ENCODE results near the gene AFF1.
A peak's percentile ranks its signal among the peaks of the same experiment; 100 is the strongest.

AFF1 gene

DNA sequence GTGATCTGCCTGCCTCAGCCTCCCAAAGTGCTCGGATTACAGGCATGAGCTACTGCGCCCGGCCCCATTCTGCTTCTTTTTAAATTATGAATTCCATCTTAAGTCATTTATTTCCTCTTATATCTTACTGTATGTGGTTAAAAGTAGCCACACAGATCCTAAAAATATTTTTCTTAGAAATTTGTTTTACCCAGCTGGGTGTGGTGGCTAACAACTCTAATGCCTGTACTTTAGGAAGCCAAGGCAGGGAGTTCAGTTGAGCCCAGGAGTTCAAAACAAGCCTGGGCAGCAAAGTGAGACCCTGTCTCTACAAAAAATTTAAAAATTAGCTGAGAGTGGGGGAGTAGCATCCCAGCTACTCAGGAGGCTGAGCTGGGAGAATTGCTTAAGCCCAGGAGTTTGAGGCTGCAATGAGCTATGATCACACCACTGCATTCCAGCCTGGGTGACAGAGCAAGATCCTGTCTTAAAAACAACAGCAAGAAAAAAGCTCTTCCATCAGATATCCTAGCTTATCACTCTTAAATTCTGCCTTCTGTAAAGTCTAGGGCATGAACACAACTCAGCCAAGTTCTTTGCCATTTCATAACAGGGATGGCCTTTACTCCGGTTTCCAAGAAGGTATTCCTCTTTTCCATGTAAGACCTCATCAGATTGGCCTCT, 15.1 kb upstream of the AFF1 start:
- no peak for DNase-seq (ENCODE audit: low read depth)

DNA sequence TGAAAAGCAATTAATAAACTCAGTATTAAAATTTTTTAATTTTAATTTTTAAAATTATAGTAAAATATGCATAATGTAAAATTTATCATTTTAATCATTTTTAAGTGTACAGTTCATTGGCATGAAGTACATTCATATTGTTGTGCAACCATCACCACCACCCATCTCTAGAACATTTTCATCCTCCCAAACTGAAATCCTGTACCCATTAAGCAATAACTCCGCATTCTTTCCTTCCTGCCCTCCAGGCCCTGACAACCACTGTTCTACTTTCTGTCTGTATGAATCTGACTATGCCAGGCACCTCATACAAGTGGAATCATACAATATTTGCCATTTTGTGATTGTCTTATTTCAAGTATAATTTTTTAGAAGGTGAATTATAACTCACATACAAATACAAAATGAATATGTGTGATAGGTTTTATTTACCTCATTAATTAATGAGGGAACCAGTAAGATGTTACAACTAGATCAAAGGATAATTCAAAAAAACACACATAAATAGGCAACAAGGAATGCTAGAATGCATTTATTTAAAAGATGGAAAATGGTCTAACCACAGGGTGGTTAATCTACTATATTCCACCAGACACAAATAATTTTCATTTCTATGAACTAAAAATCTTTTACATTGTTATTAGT, 13.1 kb upstream of the AFF1 start:
- DNase-seq (ENCODE audit: low read depth), result no peak

DNA sequence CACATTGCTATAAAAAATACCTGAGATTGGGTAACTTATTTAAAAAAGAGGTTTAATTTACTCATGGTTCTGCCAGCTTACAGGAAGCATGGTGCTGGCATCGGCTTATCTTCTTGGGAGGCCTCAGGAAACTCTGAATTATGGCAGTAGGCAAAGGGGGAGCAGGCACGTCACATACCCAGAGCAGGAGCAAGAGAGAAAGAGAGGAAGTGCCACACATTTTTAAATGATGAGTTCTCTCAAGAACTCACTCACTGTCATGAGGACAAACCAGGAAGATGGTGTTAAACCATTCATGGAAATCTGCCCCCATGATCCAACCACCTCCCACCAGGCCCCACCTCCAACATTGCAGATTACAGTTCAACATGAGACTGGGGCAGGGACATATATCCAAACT, 10.0 kb upstream of the AFF1 start:
- DNase-seq (ENCODE audit: low read depth), result no peak

DNA sequence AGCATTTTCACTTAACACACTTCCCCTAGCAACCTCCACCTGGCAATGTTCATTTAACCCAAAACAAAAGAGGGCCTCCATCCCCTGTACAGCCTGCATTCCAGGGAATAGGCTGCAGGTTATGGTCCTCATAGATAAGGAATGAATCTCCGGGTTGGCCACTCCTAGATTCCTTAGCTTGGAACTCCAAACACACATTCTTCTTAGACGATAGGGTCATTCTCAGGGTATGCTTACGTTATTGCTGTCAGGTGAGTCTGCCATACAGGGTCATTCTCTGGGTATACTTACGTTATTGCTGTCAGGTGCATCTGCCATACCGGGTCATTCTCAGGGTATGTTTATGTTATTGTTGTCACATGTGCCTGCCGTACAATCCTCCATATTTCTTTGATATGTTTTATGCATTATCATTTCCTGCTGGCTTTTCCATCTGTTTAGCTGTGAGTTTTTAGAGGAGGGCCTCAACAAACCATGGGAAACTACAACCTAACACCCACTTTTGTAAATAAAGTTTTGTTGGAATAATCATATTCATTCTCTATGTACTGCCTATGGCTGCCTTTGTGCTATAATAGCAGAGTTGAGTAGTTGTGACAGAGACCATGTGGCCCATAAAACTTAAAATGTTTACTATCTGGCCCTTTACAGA, 8.2 kb upstream of the AFF1 start:
- DNase-seq (ENCODE audit: low read depth), result no peak

DNA sequence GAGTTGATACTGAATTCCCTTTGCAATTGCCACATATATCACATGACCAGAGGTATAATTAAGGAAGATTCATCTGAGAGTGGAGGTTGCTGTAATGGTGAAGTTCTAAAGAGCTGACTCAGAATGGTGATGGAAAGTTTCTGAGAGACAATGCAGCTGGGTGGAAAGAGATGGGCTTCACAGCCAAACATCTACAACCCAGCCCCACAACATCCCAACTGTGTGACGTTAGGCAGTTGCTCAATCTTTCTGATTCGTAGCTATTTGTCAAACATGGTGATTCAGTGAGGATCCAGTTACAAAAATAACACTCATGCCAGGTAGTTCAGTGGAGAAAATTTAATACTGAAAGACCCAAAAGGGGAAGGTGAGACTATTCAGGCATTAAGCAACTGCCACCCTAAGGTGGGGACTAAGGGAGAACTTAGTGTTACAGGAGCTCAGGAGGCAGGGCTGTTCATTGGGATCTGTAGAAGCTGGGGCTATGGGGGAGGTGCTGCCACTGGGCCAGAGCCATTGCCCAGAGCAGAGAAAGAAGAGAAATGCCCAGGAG, 6.9 kb upstream of the AFF1 start:
- DNase-seq (ENCODE audit: low read depth), result no peak

DNA sequence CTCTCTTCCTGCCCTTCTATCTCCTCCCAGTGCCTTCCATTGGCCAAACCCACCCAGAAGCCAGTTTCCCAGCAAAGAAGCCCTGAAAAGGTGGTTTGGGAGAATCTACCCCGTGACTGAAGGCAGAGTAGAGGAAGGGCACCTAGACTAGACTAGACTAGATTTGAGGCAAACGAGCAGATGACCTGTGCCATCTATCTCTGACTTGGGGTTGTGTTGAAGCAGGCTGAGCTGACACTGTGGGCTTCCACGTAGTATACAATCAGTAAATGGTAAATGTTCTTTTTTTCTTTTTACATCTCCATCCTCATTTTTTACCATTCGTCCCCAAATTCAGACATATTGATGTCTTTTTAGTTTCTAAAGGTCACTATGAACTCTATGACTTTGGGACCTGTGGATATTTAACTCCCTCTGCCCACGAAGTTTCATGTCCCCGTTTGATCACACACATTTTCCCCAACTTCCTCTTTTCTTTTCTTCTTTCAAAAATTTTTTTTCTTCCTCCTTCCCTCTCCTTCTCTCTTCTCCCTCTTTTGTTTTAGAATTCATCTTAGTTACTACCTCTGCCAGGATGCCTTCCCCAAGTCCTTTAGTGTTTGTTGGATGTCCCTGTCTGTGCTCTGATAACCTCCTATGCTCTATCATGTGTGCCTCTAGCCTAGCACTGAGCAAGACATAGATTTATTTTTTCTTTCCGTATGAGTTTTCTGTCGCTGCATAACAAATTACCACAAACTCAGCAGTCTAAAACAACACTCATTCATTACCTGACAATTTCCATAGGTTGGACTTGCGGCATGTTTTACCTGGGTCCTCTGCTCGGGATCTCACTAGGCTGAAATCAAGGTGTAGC, 6.2 kb upstream of the AFF1 start:
- no peak for DNase-seq (ENCODE audit: low read depth)

DNA sequence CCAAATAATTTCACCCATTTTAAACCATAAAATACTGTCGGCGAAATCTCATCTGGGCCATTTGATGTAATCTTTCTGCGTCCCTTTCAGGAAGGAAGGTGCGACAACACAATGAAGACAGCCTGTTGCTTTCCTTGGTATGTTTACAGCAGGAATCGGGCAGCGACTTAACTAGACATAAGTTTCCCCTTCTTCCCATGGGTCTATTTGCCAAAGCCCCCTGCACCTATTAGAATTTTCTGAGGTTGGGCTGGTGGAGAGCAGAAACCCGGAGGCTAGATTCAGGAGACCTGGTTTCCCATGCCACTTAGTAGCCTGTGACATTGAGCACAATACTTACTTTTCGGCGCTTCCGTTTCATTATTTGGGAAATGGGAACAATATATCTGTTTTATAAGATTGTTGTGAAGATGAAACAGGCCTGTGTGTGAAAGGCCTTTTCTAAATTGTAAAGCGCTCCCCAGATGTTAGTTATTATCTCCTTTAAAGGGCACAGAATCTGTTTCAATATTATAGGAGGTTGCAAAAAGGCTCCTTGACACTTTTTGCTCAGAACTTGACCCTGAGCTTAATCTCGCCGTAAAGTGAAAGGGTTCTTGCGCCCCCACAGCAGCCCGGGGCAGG, 552 bp upstream of the AFF1 start:
- DNase-seq (ENCODE audit: low read depth), result no peak

DNA sequence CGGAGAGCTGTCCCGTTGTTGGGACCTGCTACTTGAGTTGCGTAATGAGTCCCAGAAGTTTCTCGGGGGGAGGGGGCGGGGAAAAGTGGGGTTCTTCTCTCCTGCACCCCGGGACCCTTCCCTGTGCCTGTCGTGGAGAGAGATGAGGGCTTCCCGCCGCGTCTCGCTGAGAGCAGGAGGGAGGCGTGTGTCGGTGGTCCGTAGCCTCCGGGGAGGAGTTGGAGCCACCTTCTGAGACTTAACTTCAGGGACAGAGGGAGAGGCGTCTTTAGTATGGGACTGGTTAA, 698 bp downstream of the AFF1 start:
- no peak for DNase-seq (ENCODE audit: low read depth)

DNA sequence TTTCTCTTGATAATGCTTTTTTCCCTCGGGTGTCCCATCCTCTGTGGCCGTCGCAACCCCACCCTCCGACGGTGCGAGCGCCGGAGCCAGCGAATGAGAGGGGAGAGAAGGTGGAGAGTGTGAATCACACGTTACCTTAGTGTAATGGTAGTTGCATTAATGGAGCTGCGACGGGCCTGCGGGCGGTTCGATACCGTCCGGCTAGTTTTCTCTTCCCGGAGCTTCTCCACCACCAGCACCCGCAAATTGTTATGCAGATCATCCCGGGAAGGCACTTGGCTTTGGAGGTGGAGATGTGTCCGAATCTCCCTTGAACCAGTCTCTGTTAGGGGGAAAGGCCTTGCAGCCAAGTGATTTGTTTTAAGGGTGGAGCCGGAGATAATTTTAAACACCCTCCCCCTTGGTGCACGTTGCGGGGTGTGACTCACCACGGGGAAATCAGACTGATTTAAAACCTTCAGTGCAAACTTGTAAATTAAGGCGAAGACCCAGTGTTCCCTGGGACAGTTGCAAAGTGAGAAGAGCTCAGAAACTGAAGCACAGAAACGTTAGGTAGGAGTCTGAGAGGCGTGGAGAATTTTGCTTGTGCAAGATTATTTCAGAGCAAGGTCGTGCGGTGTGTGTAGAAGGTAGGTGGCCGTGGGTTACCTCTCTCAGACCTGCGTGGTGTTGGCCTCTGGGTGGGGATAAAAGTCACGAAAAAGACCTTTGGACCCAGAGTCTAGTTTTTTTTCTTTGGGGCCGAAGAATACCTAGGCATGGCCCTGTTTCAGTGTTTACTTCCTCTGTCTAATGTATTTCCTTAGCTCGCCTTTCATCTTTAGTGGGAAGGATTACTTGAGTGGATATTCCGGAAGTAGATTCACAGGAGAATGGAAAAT, 1.3 kb downstream of the AFF1 start:
- peak; percentile 60 for DNase-seq (ENCODE audit: low read depth)

DNA sequence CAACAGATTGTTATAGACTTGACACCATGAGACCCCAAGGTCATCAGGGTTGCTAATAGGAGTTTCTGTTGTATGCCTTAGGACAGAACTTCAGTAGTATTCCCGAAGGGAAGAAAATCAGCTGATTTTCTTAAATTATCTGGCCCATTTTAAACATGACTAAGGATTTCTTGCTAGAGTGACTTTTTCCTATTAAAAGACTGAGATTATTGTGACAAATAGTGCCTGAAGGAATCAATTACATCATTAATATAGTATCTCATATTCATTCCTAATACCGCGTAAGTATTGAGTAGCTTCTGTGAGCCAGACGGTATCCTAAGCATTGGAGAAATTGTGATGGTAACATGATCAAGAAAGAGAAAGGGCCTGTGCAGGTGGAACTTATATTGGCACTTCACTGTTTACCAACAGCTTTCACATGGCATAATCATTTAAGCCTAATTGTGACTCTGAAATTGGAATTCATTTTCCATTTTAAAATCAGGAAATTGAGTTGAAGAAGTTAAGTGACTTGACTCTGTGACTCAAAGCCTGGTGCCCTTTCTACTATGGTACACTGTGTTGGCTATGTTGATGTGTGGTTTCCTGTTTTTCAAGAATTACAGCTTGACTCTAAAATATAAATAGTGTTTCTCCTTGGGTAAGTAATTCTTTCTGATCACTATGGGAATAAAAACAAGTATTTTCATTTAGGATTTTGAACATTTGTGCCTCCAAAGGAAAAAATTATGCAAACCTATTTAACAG, 4.1 kb downstream of the AFF1 start:
- DNase-seq (ENCODE audit: low read depth), result no peak

DNA sequence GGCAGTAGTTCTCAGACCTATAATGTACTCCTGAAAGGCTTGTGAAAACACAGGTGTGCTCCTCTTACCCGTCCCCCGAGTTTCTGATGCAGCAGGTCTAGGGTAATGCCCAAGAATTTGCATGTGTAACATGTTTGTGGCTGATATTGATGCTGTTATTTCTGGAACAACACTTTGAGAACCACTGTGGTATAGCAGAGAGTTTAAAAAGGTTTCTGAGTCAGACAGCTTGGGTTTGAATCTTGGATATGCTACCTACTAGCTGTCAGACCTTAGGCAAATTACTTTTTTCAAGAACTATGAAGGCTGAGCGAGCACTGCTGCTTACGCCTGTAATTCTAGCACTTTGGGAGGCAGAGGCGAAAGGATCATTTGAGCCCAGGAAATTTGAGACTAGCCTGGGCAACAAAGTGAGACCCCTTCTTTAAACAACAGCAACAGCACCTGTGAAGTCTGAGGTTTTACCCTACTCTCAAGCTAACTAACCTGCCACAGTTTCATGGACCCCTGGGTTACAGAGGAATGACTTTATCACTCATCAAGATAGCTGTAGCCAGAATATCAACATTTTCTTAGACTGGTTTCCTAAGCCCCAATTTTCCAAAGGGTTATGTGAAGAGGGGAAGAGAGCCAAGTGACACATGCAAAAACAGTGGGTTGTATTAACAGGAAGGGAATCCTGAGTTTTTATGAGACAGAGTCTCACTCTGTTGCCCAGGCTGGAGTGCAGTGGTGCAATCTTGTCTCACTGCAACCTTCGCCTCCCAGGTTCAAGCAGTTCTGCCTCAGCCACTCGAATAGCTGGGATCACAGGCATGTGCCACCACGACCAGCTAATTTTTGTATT, 5.1 kb downstream of the AFF1 start:
- DNase-seq (ENCODE audit: low read depth), result no peak

DNA sequence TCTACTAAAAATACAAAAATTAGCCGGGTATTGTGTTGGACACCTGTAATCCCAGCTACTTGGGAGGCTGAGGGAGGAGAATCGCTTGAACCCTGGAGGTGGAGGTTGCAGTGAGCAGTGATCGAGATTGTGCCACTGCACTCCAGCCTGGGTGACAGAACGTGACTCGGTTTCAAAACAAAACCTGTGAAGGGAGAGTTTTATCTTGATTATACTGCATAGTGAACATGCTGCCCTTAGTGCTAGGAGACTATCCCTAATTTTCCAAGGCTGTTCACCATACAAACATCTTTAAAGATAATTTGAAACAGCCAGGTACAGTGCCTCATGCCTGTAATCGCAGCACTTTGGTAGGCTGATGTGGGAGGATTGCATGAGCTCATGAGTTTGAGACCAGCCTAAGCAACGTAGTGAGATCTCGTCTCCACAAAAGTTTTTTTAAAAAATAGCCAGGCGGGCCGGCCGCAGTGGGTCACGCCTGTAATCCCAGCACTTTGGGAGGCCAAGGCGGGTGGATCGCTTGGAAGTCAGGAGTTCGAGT, 6.2 kb downstream of the AFF1 start:
- no peak for DNase-seq (ENCODE audit: low read depth)

DNA sequence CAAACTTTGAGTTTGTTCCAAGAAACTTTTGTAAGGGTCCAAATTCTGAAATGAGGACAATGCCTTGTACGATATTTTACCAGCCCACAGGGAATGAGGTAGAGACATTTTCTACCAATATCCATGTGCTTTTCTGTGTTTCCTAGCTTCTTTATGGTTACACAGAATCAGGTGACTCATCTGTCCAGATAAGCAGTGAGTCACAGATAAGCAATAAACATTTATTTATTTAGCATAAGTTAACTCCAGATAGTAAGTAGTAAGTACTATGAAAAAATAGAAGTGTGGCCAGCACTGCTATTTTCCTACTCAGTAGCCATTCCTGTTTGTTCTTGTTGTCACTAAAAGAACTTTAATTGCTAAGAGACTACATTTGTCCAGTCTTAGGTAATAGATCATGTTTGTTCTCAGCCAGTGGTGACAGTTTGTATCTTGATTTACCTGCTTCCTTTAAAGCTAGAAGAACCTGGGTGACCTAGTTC, 7.4 kb downstream of the AFF1 start:
- DNase-seq (ENCODE audit: low read depth), result no peak

DNA sequence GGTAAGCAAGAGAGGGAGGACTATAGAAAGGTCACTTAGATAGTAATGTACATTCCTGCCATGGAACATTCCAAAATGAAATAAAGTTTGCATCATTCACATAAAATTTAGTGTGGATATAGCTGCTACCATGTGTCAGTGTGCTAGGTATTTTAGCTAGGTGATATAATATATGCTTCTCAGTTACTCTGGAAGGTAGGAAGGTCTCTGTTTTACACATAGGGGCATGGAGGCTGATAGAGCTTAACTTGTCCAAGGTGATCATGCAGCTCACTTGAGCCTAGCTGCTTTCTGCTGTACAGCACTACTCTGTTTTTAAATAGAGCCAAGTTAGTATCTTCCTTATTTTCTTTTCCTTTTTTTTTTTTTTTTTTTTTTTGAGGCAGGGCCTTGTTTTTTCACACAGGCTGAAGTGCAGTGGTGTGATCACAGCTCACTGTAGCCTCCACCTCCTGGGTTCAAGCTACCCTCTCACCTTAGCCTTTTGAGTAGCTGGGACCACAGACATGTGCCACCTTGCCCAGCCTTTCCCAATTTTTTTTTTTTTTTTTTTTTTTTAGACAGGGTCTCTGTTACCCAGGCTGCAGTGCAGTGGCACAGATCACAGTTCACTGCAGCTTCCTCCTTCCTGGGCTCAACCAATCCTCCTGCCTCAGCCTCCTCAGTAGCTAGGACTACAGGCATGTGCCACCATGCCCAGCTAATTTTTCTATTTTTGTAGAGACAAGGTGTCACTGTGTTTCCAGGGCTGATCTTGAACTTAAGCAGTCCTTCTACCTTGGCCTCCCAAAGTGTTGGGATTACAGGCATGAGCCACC, 10.4 kb downstream of the AFF1 start:
- DNase-seq (ENCODE audit: low read depth), result no peak

DNA sequence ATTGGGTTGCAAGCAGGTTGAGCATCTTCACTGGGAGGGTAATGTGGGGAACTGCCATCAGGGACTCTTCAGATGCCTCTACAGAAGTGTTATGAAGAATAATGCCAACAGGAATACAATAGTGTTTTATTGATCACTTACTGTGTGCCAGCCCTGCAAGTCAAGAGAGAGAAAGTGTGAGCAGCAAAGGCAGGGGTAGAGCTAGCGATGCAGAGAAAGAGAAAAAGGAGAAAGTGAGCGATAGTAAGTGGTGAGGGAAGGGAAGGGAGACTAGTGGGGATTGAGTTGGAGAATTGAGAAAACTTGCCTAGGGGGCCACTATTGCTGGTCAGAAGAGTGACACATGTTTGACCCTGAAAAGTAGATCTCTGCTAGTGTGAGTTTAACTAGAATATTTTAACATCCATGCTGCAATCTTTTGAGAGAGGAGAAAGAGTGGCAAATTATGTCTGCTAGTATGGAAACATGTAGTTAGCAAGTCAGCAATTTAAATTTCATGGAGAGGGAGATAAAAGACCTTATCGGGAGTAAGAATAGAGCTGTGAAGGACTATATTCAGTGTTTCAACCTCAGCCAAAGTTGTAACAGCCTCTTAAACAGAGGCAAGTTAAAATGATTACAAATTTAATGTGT, 12.2 kb downstream of the AFF1 start:
- no peak for DNase-seq (ENCODE audit: low read depth)

DNA sequence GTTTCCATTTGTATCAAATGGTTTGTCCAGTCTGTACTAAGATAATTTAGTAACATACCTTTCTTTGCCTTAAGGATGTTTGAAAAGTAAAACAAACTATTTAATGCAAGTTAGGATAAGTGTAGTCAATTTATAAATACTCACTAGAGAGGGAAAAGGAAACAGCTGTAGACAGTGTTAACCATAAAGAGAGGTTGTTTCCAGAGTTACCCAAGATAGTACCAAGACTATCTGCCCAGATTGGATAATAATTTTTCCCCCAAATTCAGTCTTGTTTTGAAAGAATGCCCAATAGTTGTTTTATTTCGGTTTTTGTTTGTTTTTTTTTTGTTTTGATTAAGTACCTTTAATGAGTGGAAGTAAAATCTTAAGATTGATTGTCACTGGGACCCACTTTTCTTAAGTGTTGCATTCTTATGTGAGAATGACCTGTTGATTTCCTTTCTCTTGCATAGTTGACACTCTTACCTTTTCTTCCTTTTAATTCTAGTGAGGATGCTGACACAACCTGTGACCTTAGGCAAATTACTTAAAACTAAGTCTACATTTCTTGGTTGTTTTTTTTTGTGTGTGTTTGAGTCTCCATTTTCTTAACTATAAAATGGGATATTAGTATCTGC, 12.8 kb downstream of the AFF1 start:
- no peak for DNase-seq (ENCODE audit: low read depth)

DNA sequence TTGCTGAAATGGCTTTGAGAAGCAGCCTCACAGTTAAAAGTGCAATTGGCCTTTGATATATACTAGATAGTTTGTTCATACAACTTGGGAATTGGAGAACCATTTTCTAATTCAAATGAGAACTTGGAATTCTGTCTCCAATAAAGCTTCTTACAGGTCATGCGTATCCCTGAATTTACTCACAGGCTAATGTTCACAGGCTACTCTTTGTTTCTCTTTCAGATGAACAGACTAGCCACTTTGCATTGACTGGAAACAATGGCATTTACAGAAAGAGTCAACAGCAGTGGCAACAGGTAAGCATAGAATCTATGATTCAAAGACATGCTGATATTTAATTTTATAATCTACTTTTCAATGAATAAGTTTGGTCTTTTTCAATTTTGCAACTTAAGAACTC, 13.5 kb downstream of the AFF1 start:
- DNase-seq (ENCODE audit: low read depth), result no peak

Measured in stimulated activated CD8-positive, alpha-beta memory T cell treated with anti-CD3 and anti-CD28 coated beads, Interleukin-12 subunit alpha, Interleukin-12 subunit beta, amount 100 ng/mL, for 1 hour (primary cell).